HepG2 (cell line): Measurements from ENCODE around the gene CTAG2. TPM values are rescaled to one million over a fixed set of nuclear protein-coding genes. Genes with fewer than 3 reads are reported as not detected.

Source experiments
- ATAC-seq: fragments of 200-7000 bp; cut with Tn5 transposase; 3 replicates; pipeline ENCODE4 v1.9.1; 2020; ENCODE audit warnings: mild to moderate bottlenecking, moderate library complexity
- BruUV-seq: library from RNA; stranded (reverse); fragments of 400-500 nt; replicated peaks from 2 replicates; lab custom pipeline; 2021; lab: Mats Ljungman, UMichigan
- CTCF ChIA-PET: fragments of 300-600 bp; formaldehyde crosslinking; extraction: SDS; loops from one replicate; lab custom pipeline; 2021; ENCODE audit warnings: low total read pairs, inconsistent platforms, low intra/inter-chr PET ratio; lab: Yijun Ruan, JAX
- POLR2A ChIA-PET: fragments of 350-600 bp; sonication (Branson Sonifier 250); formaldehyde crosslinking; loops from one replicate; lab custom pipeline; 2020; ENCODE audit warnings: antibody characterized with exemption, inconsistent platforms; lab: Yijun Ruan, JAX
- DNase-seq: peaks from one replicate; pipeline ENCODE4 v3.0.0-alpha.2; 2015; ENCODE audit warnings: low spot score
- FAIRE-seq: peaks from 3 replicates; lab custom pipeline; 2011; peaks lifted over from hg19 to GRCh38; lab: Jason Lieb, UNC
- H2AFZ ChIP-seq: one replicate; pipeline ENCODE4 v1.6.1; 2011; ENCODE audit warnings: low read length, inconsistent platforms
- H3K27ac ChIP-seq: fragments of 300-600 bp; 3 replicates; pipeline ENCODE4 v1.8.0; 2011; ENCODE audit warnings: mixed run types, mild to moderate bottlenecking, mixed read lengths, low read length, inconsistent platforms; ENCODE audit not compliant: insufficient read depth; ENCODE audit errors: extremely low read length
- H3K27me3 ChIP-seq, 2 experiments: fragments of 200-600 bp in 1 of 2; 2 replicates in 1 of 2; 3 replicates in 1 of 2; pipeline versions ENCODE4 v1.6.0 to v1.8.0; 2011; ENCODE audit warnings: low read length in 2 of 2, mild to moderate bottlenecking in 2 of 2, moderate library complexity in 2 of 2, inconsistent platforms in 1 of 2; ENCODE audit not compliant: insufficient read depth in 2 of 2, control insufficient read depth in 1 of 2
- H3K36me3 ChIP-seq, 2 experiments: fragments of 200-600 bp in 1 of 2; replicated peaks in 1 of 2; 2 replicates in 1 of 2; 3 replicates in 1 of 2; pipeline versions ENCODE4 v1.5.1 to v1.8.0; 2011; ENCODE audit warnings: low read length in 2 of 2, inconsistent platforms in 1 of 2; ENCODE audit not compliant: insufficient read depth in 2 of 2, control insufficient read depth in 1 of 2
- H3K4me1 ChIP-seq: 2 replicates; pipeline ENCODE4 v1.5.1; 2012; ENCODE audit warnings: low read length, inconsistent platforms; ENCODE audit not compliant: insufficient read depth
- H3K4me2 ChIP-seq: 2 replicates; pipeline ENCODE4 v1.6.0; 2011; ENCODE audit warnings: low read depth, low read length, inconsistent platforms
- H3K4me3 ChIP-seq, 3 experiments: fragments of 200-600 bp in 1 of 3; sonication (generic), shearing (Covaris generic) in 1 of 3; replicated peaks in 1 of 3; 2 replicates each; pipeline ENCODE4 v1.5.1; 2011 to 2016; ENCODE audit warnings: low read length in 3 of 3, inconsistent platforms in 2 of 3, low read depth in 2 of 3, mild to moderate bottlenecking in 2 of 3, control low read depth in 1 of 3, mixed read lengths in 1 of 3; ENCODE audit not compliant: insufficient read depth in 1 of 3
- H3K79me2 ChIP-seq: one replicate; pipeline ENCODE4 v1.6.1; 2011; ENCODE audit warnings: low read length, inconsistent platforms; ENCODE audit not compliant: insufficient read depth
- H3K9ac ChIP-seq: 2 replicates; pipeline ENCODE4 v1.6.0; 2011; ENCODE audit warnings: mild to moderate bottlenecking, low read depth, low read length, inconsistent platforms; ENCODE audit not compliant: insufficient read depth
- H3K9me3 ChIP-seq: 2 replicates; pipeline ENCODE4 v1.5.1; 2012; ENCODE audit warnings: mild to moderate bottlenecking, low read length
- H4K20me1 ChIP-seq: 2 replicates; pipeline ENCODE4 v1.6.0; 2011; ENCODE audit warnings: inconsistent platforms, mild to moderate bottlenecking, low read length, moderate library complexity; ENCODE audit not compliant: insufficient read depth
- CBX5 ChIP-seq: sonication (generic); formaldehyde crosslinking; IDR thresholded peaks from 2 replicates; pipeline ENCODE4 v1.4.0; 2020; ENCODE audit warnings: missing genetic modification reagents, borderline replicate concordance
- FOXO1 ChIP-seq: sonication (generic); formaldehyde crosslinking; IDR thresholded peaks from 2 replicates; pipeline ENCODE4 v1.4.0; 2020; ENCODE audit warnings: missing genetic modification reagents
- HMG20B ChIP-seq: conservative IDR thresholded peaks from 2 replicates; pipeline ENCODE4 v1.6.1; 2016; ENCODE audit warnings: missing genetic modification reagents, missing compliant biosample characterization
- NCOA5 ChIP-seq: sonication (generic); formaldehyde crosslinking; IDR thresholded peaks from 2 replicates; pipeline ENCODE4 v1.4.0; 2020; ENCODE audit warnings: missing genetic modification reagents
- RARA ChIP-seq: IDR thresholded peaks from 2 replicates; pipeline ENCODE4 v1.6.1; 2016; ENCODE audit warnings: missing genetic modification reagents, missing compliant biosample characterization
- SAP130 ChIP-seq: IDR thresholded peaks from 2 replicates; pipeline ENCODE4 v1.6.1; 2016; ENCODE audit warnings: low read depth
- TOE1 ChIP-seq: sonication (generic); formaldehyde crosslinking; IDR thresholded peaks from 2 replicates; pipeline ENCODE4 v1.4.0; 2020; ENCODE audit warnings: mild to moderate bottlenecking, missing genetic modification reagents
- ZBTB38 ChIP-seq: sonication (generic); formaldehyde crosslinking; IDR thresholded peaks from 2 replicates; pipeline ENCODE4 v1.5.1; 2020; ENCODE audit warnings: mild to moderate bottlenecking, missing genetic modification reagents
- ZNF205 ChIP-seq: IDR thresholded peaks from 2 replicates; pipeline ENCODE4 v1.6.1; 2018; ENCODE audit warnings: missing biosample characterization, missing genetic modification reagents
- ZNF564 ChIP-seq: sonication (generic); formaldehyde crosslinking; IDR thresholded peaks from 2 replicates; pipeline ENCODE4 v1.8.1; 2023; ENCODE audit warnings: mild to moderate bottlenecking, missing genetic modification reagents
- ZNF7 ChIP-seq: IDR thresholded peaks from 2 replicates; pipeline ENCODE4 v1.6.1; 2016; ENCODE audit warnings: missing biosample characterization, missing genetic modification reagents
- ZSCAN9 ChIP-seq: IDR thresholded peaks from 2 replicates; pipeline ENCODE4 v1.6.1; 2016; ENCODE audit warnings: borderline replicate concordance
- WGBS: methylation state at CpG from one replicate; pipeline ENCODE4 v1.1.6; 2017; ENCODE audit warnings: low lambda C conversion rate; 5-methylcytosine and 5-hydroxymethylcytosine counted together
- in situ Hi-C: cut with HindIII; loops from 2 replicates; pipeline ENCODE4 v1.10.0; 2017; ENCODE audit warnings: low pct_unique_long_range_greater_than_20kb; ENCODE audit not compliant: extremely low pct_ligation_motif_present
- intact Hi-C: fragments of 100-400 bp; cut with micrococcal nuclease; formaldehyde crosslinking; loops from one replicate; pipeline ENCODE4 v1.10.0; 2022; ENCODE audit not compliant: unreplicated experiment
- polyA plus RNA-seq, 8 experiments: library from polyadenylated mRNA; depleted of rRNA in 3 of 8; stranded (reverse) in 7 of 8; unstranded in 1 of 8; fragments of >200 nt; fragmentation: Illumina TruSeq in 4 of 8; extraction: Trizol in 4 of 8; gene quantifications; 2 replicates each; pipeline versions ENCODE4 v1.2.1 to v1.2.3, GENCODE V29; 2011 to 2016; ENCODE audit warnings: low read depth in 4 of 8, missing spikeins in 1 of 8, mixed read lengths in 1 of 8; ENCODE audit not compliant: insufficient read depth in 1 of 8
- total RNA-seq, 5 experiments: library from RNA; depleted of rRNA; stranded (reverse); fragments of >200 nt; fragmentation: Illumina TruSeq; extraction: Trizol; gene quantifications; 2 replicates each; pipeline ENCODE4 v1.2.3, GENCODE V29; 2016; ENCODE audit warnings: low read depth in 1 of 5
- TF ChIP-seq, protein P1 (sequence below): sonication (generic); formaldehyde crosslinking; IDR thresholded peaks from 2 replicates; pipeline ENCODE4 v1.5.0; 2020; ENCODE audit warnings: missing genetic modification reagents
- TF ChIP-seq, protein P2 (sequence below): sonication (generic); formaldehyde crosslinking; IDR thresholded peaks from 2 replicates; pipeline ENCODE4 v1.8.0; 2022; ENCODE audit warnings: missing genetic modification reagents, mild to moderate bottlenecking, inconsistent platforms, borderline replicate concordance
- TF ChIP-seq, protein P3 (sequence below): IDR thresholded peaks from 2 replicates; pipeline ENCODE4 v1.6.1; 2016
- TF ChIP-seq, protein P4 (sequence below): sonication (generic); formaldehyde crosslinking; IDR thresholded peaks from 2 replicates; pipeline ENCODE4 v1.8.0; 2022; ENCODE audit warnings: low read depth, missing genetic modification reagents
- TF ChIP-seq, protein P5 (sequence below): sonication (generic); formaldehyde crosslinking; conservative IDR thresholded peaks from 2 replicates; pipeline ENCODE4 v1.5.0; 2020; ENCODE audit warnings: missing genetic modification reagents
- TF ChIP-seq, protein P6 (sequence below): sonication (generic); formaldehyde crosslinking; IDR thresholded peaks from 2 replicates; pipeline ENCODE4 v1.8.0; 2022; ENCODE audit warnings: mild to moderate bottlenecking, missing genetic modification reagents

The CTAG2 gene
- total and polyA plus RNA-seq, 2 of the 13 experiments (the other 11 are each of a cell fraction or from before 2014, with no cell fraction given) = not detected

DNA sequence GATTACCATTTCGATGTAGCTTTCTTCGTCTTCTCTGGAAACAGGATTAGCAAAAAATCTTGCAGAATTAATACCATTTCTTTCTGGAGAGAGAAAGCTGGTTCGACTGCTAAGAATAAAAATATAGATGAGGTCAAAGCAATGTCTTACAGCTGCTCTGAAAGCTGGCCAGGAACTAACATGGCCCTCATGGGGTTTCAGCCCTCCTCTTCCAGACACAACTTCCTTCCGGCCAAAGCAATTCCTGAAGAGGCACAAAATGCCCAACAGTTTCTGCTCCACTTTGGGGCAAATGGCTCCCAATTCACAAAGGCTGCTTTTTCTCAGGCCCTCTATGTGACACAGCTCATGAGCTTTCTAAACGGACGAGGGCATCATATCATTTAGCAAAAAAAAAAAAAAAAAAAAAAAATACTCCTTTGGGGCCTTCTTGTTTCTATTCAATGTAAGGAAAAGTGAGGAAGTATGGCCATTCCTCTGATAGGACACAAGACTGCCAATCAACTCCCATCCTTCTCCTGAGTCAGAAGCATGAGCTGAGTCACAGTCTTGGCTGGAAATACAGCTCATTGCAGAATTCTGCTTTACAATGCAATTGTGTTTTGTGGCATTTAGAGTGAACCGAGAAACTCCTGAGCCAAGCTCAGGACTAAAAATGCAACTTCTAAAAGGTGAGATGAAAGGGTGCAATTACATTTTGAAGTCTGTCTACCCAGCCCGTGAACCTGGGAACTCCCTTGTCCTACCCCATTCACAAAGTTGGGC lies 42.7 kb upstream of the CTAG2 start (continued):
- TF ChIP-seq NCOA5 = no peak
- TF ChIP-seq, protein P1, sequence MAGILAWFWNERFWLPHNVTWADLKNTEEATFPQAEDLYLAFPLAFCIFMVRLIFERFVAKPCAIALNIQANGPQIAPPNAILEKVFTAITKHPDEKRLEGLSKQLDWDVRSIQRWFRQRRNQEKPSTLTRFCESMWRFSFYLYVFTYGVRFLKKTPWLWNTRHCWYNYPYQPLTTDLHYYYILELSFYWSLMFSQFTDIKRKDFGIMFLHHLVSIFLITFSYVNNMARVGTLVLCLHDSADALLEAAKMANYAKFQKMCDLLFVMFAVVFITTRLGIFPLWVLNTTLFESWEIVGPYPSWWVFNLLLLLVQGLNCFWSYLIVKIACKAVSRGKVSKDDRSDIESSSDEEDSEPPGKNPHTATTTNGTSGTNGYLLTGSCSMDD (CRISPR knock-in tag) = no peak
- no peak for TF ChIP-seq ZBTB38 (CRISPR knock-in tag)
- TF ChIP-seq, protein P2, sequence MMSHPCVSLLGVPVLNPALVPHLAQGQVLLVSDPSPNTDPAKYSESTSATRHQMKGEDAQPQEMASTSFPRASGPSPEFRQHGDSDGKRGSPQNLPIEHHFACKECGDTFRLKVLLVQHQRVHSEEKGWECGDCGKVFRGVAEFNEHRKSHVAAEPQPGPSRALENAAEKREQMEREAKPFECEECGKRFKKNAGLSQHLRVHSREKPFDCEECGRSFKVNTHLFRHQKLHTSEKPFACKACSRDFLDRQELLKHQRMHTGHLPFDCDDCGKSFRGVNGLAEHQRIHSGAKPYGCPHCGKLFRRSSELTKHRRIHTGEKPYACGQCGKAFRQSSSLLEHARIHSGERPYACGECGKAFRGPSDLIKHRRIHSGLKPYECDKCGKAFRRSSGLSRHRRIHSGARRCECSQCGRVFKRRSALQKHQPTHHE = no peak
- no peak for TF ChIP-seq CBX5 (CRISPR knock-in tag)
- no peak for TF ChIP-seq TOE1 (CRISPR knock-in tag)
- TF ChIP-seq ZNF7 (CRISPR knock-in tag) = no peak
- TF ChIP-seq ZSCAN9 (CRISPR knock-in tag) = no peak

DNA sequence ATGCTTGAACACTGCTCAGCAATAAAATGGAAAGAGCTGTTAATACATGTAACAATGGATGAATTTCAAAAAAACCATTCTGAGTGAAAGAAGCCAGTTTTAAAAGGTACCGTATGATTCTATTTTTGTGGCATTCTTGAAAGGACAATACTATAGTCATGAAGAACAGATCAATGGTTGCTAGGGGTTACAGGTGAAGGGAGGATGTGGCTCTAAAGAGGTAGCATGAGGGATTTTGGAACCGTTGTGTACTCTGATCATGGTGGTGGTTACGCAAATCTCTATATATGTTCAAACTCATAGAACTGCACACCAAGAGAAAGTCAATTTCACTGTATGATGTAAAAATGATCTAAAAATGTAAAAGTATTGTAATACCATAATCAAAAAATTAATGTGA lies 40.0 kb upstream of the CTAG2 start:
- Histone ChIP-seq H3K4me2 (no peak overlapping the region), H3K9ac (no peak overlapping the region), H3K9me3 (no peaks in the 10 kb centered on the region), H2AFZ (no peak overlapping the region), H3K4me3 (no peak overlapping the region), H3K4me1 (no peaks in the 10 kb centered on the region), H3K79me2 (no peaks in the 10 kb centered on the region), H3K36me3 (no peaks in the 10 kb centered on the region), H4K20me1 (no peaks in the 10 kb centered on the region), H3K27ac (no peak overlapping the region), H3K27me3 (no peaks in the 10 kb centered on the region)
- FAIRE-seq (no peak), ATAC-seq (no peak), DNase-seq (no peak)
- ChIA-PET POLR2A (no interaction called here), CTCF (no interaction called here)
- intact Hi-C loops = no loop called here
- in situ Hi-C loops = no loop called here
- BruUV-seq = no TSS peak
- WGBS = 87% methylated on average over 3 of the region's 3 CpGs
- TF ChIP-seq FOXO1 (no peak), HMG20B (no peak), ZNF564 (CRISPR knock-in tag) (no peak), RARA (CRISPR knock-in tag) (no peak), SAP130 (no peak), ZNF205 (CRISPR knock-in tag) (no peak)
- TF ChIP-seq, protein P3, sequence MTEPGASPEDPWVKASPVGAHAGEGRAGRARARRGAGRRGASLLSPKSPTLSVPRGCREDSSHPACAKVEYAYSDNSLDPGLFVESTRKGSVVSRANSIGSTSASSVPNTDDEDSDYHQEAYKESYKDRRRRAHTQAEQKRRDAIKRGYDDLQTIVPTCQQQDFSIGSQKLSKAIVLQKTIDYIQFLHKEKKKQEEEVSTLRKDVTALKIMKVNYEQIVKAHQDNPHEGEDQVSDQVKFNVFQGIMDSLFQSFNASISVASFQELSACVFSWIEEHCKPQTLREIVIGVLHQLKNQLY = no peak
- TF ChIP-seq, protein P4, sequence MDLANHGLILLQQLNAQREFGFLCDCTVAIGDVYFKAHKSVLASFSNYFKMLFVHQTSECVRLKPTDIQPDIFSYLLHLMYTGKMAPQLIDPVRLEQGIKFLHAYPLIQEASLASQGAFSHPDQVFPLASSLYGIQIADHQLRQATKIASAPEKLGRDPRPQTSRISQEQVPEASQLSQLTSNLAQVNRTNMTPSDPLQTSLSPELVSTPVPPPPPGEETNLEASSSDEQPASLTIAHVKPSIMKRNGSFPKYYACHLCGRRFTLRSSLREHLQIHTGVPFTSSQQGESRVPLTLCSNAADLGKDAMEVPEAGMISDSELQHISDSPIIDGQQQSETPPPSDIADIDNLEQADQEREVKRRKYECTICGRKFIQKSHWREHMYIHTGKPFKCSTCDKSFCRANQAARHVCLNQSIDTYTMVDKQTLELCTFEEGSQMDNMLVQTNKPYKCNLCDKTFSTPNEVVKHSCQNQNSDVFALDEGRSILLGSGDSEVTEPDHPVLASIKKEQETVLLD (CRISPR knock-in tag) = no peak
- TF ChIP-seq, protein P5, sequence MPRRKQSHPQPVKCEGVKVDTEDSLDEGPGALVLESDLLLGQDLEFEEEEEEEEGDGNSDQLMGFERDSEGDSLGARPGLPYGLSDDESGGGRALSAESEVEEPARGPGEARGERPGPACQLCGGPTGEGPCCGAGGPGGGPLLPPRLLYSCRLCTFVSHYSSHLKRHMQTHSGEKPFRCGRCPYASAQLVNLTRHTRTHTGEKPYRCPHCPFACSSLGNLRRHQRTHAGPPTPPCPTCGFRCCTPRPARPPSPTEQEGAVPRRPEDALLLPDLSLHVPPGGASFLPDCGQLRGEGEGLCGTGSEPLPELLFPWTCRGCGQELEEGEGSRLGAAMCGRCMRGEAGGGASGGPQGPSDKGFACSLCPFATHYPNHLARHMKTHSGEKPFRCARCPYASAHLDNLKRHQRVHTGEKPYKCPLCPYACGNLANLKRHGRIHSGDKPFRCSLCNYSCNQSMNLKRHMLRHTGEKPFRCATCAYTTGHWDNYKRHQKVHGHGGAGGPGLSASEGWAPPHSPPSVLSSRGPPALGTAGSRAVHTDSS = no peak
- TF ChIP-seq, protein P6, sequence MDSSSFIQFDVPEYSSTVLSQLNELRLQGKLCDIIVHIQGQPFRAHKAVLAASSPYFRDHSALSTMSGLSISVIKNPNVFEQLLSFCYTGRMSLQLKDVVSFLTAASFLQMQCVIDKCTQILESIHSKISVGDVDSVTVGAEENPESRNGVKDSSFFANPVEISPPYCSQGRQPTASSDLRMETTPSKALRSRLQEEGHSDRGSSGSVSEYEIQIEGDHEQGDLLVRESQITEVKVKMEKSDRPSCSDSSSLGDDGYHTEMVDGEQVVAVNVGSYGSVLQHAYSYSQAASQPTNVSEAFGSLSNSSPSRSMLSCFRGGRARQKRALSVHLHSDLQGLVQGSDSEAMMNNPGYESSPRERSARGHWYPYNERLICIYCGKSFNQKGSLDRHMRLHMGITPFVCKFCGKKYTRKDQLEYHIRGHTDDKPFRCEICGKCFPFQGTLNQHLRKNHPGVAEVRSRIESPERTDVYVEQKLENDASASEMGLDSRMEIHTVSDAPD = no peak
